Jurkat, Clone E6-1 (cell line): ENCODE results near the gene VASH1.
A peak's percentile ranks its signal among the peaks of the same experiment; 100 is the strongest.

ENCODE experiments used
- DNase-seq: peaks from one replicate; pipeline ENCODE4 v3.0.0-alpha.2; 2011; ENCODE audit warnings: low read depth, low spot score
- H3K4me3 ChIP-seq: 2 replicates; pipeline ENCODE4 v1.5.1; 2011; ENCODE audit warnings: mild to moderate bottlenecking, low read length, control low read depth, moderate library complexity

The VASH1 gene

GRCh38 chr14:76812422-76813383 is 51.4 kb downstream of the VASH1 start, which contains the start of gene ANGEL1:
ANGEL1 (minus strand) TSS chr14:76812882; CDS start chr14:76812827, 55 bp downstream.
- peak within 1 kb of the TSS; percentile 66 for H3K4me3 ChIP-seq
- peak; percentile 94 for DNase-seq

DNA sequence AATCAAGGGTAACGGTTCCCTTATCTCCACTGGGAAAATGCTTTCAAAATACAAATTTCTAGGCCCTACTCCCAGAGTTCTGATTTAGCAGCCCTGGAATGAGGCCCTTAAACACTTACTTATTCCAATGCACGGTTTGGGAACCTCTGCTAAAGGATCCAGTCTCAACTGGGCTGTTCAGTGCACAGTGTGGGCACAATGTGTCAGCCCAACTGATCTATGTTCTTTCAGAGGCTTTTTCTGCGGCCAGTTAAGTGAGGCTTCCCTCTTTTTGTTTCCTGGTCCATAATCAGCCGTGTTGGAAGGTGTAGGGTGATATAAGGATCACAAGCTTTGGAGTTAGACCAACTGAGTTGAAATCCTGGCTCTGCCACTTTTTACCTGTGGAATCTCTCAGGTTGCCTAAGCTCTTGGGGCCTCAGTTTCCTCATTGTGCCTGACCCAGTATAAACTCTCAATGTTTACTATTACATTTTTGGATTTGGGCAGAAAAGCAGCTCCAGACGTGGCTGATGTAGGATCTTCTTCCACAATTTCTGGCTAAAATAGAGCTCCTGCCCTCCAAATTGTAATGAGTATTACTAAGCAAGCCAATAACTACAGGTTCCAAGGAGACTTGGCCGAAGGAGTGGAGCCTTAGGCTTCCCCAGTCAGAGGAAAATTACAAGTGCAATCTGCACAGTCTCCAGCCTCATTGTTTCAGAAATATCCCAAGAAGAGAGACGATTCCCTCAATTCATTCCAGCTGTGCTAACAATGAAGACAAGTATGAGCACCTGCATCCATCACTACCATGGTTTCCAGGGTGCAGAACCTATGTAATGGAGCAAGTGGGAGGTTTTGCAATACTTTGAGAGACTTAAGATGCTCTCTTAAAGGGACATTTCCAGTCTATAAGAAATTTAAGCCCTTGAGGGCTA is 53.7 kb downstream of the VASH1 start:
- H3K4me3 ChIP-seq = no peak overlapping the region
- DNase-seq = no peak

- no peak for DNase-seq
- no peak overlapping the region for H3K4me3 ChIP-seq
These were observed 59.4 kb downstream of the VASH1 start for GRCh38 chr14:76820700-76821099.

- no peak for DNase-seq
- no peak within 1 kb of the TSS for H3K4me3 ChIP-seq
These were observed 64.9 kb downstream of the VASH1 start, which contains the start of gene LRRC74A for GRCh38 chr14:76826122-76826521. LRRC74A (plus strand) TSS chr14:76826408; CDS start chr14:76826698, 290 bp downstream.

DNA sequence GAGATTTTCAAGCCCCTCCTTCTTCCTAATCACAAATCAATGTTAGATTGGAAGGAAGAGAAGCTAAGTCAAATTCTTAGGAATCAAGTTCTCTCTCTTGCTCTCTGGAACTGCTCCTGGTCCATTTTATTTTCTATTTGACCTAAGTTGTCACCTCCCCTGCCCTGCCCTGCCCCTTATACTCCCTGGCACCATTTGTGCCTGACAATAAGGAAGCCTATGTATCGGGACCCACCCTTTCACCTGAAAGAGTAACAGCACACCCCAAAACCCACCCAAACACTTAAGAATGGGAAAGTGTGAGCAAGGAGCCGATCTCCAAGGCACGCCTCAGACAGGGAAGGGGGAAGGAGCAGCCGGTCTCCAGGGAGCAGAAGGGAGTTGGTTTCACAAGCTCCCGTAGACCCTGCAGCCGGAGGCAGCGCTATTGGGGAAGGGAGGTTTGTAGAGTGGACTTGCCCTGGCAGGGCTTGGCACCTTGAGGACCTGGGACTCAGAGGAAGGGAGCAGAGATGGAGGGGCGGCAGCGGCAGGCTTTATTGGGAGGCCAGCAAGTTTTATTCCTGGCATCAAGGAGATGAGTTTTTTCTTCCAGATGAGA is 66.5 kb downstream of the VASH1 start:
- DNase-seq = no peak
- H3K4me3 ChIP-seq = no peak overlapping the region

DNA sequence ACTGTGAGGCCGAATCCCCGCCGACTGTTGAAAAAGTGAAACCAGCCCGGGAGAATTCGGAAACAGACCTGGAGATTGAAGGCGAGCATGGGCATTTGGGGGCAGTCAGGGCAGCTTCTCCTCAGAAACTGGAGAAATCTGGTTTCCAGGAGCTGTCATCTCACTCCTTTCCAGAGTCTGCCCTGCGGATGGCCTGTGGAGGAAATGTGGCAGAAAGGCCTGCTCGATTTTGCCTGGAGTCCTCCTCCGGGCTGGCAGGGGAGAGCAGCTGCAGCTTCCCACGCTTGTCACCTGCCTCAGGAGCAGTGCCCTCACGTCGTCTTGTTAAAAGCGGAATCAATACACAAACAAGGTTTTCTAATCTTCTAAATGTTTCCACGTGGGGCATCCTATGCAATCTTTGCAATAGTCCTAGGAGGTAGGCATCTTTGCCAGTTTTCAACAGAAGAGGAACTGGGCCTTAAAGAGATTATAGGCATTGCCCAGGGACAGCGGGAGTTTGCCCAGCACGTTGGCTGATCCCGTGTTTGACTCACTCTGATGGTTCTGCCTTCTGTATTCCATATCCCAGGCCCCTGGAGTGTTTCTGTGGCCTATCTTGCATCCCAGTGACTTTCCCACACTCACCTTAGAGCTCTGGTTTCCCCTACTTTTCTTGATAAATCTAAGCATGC is 67.2 kb downstream of the VASH1 start:
- no peak for DNase-seq
- no peak overlapping the region for H3K4me3 ChIP-seq

DNA sequence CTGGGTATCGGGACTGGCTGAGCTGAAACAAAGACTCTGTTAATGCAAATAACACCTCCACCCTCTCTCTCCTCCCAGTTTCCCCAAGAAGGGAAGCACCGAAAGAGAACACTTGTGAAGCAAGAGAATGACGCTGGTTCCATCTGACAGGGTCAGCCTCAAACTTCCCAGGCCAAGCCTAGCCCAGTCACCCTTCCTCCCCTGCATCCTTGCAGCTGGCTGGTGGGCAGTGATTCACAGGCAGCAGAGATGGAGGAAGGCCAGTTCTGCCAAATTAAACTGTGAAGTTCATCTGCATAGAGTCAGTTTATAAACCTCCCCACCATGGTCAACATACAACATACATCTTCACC is 67.7 kb downstream of the VASH1 start:
- DNase-seq = no peak
- no peak overlapping the region for H3K4me3 ChIP-seq

- no peak overlapping the region for H3K4me3 ChIP-seq
- DNase-seq = no peak
These were observed 68.6 kb downstream of the VASH1 start for GRCh38 chr14:76829650-76830421.

- no peak overlapping the region for H3K4me3 ChIP-seq
- no peak for DNase-seq
These were observed 69.3 kb downstream of the VASH1 start for GRCh38 chr14:76830556-76830955.

DNA sequence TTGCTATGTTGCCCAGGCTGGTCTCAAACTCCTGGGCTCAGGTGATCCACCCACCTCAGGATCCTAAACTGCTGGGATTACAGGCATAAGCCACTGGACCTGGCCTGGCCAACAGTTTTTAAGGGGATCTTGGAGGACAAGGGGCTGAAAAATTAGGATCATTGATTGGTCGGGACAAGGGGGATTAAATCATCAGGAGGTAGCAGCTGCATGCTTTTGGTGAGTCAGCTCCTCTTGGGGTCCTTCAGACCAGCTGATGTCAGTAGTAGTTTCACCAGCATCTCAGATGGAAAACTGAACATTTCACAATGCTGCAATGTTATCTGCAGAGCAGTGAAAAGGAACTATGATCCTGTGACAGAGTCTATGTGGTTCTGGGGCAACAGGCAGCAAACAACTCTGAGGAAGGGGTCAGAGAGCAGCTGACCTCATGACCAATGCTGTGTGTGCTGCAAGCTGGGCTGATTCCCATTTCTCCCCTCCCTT is 71.3 kb downstream of the VASH1 start:
- H3K4me3 ChIP-seq = no peak overlapping the region
- no peak for DNase-seq
